Pons (tissue), 1 donor: ENCODE results near the gene LRRC17.
"Not testable (repeated sequence)": the region's sequence is repeated elsewhere in the genome, so short reads cannot be mapped to it uniquely, and the experiment has no call there.

Experiments
- DNase-seq: peaks from one replicate; pipeline ENCODE4 v3.0.0-alpha.2; 2016; ENCODE audit warnings: low spot score

Gene LRRC17

GRCh38 chr7:102897211-102897631 is 15.6 kb upstream of the LRRC17 start:
- no peak for DNase-seq

- DNase-seq = no peak
Observed at GRCh38 chr7:102897856-102898531, 14.8 kb upstream of the LRRC17 start.

GRCh38 chr7:102898532-102898859 is 14.3 kb upstream of the LRRC17 start:
- no peak for DNase-seq

- not testable (repeated sequence) for DNase-seq
Observed at GRCh38 chr7:102902052-102902451, 10.7 kb upstream of the LRRC17 start.

GRCh38 chr7:102903576-102903975 is 9.2 kb upstream of the LRRC17 start:
- DNase-seq = not testable (repeated sequence)

GRCh38 chr7:102908676-102909075 is 4.1 kb upstream of the LRRC17 start:
- DNase-seq = no peak

- no peak for DNase-seq
Observed at GRCh38 chr7:102913826-102914225, 1.0 kb downstream of the LRRC17 start.

- DNase-seq = no peak
Observed at GRCh38 chr7:102914585-102914984, 1.8 kb downstream of the LRRC17 start.

- DNase-seq = no peak
Observed at GRCh38 chr7:102916426-102916825, 3.6 kb downstream of the LRRC17 start.

GRCh38 chr7:102916881-102917280 is 4.1 kb downstream of the LRRC17 start:
- DNase-seq = no peak

GRCh38 chr7:102917436-102918353 is 4.9 kb downstream of the LRRC17 start:
- DNase-seq = no peak

GRCh38 chr7:102918845-102919244 is 6.0 kb downstream of the LRRC17 start:
- no peak for DNase-seq

GRCh38 chr7:102925976-102926782 is 13.4 kb downstream of the LRRC17 start:
- DNase-seq = no peak

GRCh38 chr7:102926783-102927140 is 14.0 kb downstream of the LRRC17 start:
- no peak for DNase-seq

GRCh38 chr7:102927312-102927933 is 14.6 kb downstream of the LRRC17 start:
- DNase-seq = no peak

GRCh38 chr7:102931757-102932156 is 19.0 kb downstream of the LRRC17 start:
- no peak for DNase-seq

GRCh38 chr7:102933763-102934162 is 21.0 kb downstream of the LRRC17 start:
- peak; percentile 12 for DNase-seq

- no peak for DNase-seq
Observed at GRCh38 chr7:102934239-102934638, 21.4 kb downstream of the LRRC17 start.

GRCh38 chr7:102934701-102935100 is 21.9 kb downstream of the LRRC17 start:
- no peak for DNase-seq

- DNase-seq = no peak
Observed at GRCh38 chr7:102935450-102936115, 22.8 kb downstream of the LRRC17 start.

- DNase-seq = no peak
Observed at GRCh38 chr7:102938679-102939078, 25.9 kb downstream of the LRRC17 start.
